ENCODE data around the gene CMIP.

CMIP gene

DNA sequence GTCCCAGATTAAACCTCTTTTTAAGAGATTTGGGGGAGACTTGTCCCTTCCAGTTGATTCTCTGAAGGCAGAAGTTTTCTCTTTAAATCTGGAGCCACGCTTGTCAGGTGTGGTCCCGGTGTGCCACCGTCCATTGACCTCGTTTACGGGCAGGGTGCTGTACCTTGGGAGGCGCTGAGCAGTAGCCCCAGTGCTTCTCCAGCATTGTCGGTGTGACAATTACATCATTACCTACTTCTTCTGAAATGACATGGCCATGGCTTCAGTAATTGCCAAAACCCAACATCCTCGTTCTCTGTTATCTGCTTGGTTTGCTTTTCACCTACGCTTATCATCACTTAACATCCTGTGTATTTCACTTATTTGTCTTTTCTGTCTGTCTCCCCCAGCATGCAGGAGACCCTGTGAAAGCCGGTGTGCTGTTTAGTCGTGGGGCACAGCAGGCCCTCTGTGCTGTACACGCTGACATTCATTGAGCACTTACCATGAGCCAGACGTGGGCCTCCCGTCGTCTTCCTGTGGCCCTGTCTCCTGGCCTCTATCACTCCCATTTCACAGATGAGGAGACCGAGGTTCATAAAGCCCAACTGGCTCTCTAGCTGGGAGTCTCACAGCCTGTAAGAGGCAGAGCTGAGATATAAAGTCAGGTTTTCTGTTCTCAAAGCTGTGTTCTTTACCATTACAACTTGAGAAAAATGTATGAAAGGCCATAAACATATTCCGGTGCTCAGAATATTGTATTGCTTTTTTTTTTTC, 143.9 kb downstream of the CMIP start:
- Histone ChIP-seq H3K36me3 (peaks cover 16% of the 10 kb centered on the region), H3K9me3 (no peaks in the 10 kb centered on the region)

DNA sequence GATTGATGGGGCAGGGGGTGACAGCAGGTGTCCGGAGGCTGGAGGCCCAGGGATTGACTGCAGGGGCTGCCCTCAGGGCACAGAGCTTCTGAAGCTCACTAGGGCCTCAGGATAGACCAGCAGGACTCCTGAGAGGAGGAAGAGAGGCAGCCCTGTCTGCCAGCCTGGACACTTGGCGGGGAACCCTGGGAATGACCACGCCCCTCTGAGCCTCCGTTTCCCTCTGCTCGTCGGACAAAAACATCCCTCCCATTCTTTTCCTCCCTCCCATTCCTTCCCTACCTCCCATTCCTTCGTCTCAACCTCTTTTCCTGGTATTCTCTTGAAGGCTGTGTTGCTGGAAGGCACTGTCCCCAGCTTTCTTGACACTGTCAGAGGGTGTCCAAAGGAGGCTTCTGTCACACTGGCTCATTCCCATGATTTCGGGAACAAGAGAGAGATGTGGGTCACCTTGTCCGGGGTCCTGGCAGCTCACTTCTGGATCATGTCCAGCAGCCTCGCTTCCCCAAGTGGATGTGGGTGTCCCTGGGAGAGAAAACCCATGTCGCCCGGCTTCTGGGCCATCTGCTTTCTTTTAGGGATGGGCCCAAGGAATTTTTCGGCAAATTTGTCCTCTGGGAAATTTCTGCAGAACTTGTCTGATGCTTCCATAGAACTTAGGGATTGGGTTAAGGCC, 145.5 kb downstream of the CMIP start:
- Histone ChIP-seq H3K4me1 (ENCODE audit: control insufficient read depth in 1 of 2, insufficient read depth in 1 of 2, low read depth in 1 of 2, low read length in 1 of 2) (no peaks in the 10 kb centered on the region), H3K27ac (no peak overlapping the region), H3K27me3 (no peaks in the 10 kb centered on the region), H3K36me3 (peaks cover 10% of the 10 kb centered on the region), H3K4me3 (ENCODE audit: low read depth in 1 of 2, low read length in 1 of 2) (no peak overlapping the region), H3K9me3 (no peaks in the 10 kb centered on the region)
- TF ChIP-seq, protein P1, sequence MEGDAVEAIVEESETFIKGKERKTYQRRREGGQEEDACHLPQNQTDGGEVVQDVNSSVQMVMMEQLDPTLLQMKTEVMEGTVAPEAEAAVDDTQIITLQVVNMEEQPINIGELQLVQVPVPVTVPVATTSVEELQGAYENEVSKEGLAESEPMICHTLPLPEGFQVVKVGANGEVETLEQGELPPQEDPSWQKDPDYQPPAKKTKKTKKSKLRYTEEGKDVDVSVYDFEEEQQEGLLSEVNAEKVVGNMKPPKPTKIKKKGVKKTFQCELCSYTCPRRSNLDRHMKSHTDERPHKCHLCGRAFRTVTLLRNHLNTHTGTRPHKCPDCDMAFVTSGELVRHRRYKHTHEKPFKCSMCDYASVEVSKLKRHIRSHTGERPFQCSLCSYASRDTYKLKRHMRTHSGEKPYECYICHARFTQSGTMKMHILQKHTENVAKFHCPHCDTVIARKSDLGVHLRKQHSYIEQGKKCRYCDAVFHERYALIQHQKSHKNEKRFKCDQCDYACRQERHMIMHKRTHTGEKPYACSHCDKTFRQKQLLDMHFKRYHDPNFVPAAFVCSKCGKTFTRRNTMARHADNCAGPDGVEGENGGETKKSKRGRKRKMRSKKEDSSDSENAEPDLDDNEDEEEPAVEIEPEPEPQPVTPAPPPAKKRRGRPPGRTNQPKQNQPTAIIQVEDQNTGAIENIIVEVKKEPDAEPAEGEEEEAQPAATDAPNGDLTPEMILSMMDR (IDR thresholded peaks at IDR 0.05), result no peak

More for the DNA sequence above, 143.9 kb downstream of the CMIP start:
- Histone ChIP-seq H3K27ac (no peak overlapping the region), H3K4me1 (ENCODE audit: control insufficient read depth in 1 of 2, insufficient read depth in 1 of 2, low read depth in 1 of 2, low read length in 1 of 2) (no peaks in the 10 kb centered on the region), H3K4me3 (ENCODE audit: low read depth in 1 of 2, low read length in 1 of 2) (no peak overlapping the region), H3K27me3 (no peaks in the 10 kb centered on the region)
- TF ChIP-seq, protein P1 (IDR thresholded peaks at IDR 0.05), result no peak

DNA sequence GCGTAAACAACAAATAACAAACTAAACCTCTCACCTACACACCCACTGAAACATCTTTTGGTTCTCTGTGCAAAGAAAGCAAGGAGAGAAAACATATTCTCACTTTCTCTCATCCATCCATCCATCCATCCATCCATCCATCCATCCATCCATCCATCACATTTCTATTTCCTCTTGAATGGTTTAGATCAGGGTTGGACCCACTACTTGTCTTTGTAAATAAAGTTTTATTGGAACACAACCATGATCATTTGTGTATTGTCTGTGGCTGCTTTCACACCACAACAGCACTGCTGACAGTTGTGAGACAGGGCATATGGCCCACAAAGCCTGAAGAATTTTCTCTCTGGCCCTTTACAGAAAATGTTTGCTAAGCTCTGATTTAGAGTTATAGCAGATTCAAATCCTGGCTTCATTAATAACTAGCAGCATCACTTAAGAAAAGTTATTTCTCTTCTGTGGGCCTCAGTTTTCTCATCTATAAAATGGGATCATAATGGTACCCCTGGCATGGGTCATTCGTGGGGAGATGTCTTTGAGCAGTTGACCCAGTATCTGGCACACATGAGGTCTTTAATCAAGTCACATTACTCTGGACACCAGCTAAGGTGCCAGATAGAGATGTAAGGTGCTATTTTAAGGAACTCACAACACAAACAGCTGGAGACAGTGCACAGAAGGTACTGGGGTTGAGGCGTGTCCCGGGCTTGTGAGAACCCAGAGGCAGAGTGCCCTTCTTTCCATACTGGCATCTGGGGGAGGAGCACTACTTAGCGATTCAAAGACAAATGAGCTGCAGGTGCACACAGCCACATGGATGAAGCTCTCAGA, 146.3 kb downstream of the CMIP start:
- TF ChIP-seq, protein P1 (IDR thresholded peaks at IDR 0.05), result no peak
- H3K9me3 ChIP-seq, result no peaks in the 10 kb centered on the region
- H3K27me3 ChIP-seq, result no peaks in the 10 kb centered on the region
- peaks cover 9% of the 10 kb centered on the region for H3K36me3 ChIP-seq
- no peak overlapping the region for H3K4me3 ChIP-seq (ENCODE audit: low read depth in 1 of 2, low read length in 1 of 2)
- no peaks in the 10 kb centered on the region for H3K4me1 ChIP-seq (ENCODE audit: control insufficient read depth in 1 of 2, insufficient read depth in 1 of 2, low read depth in 1 of 2, low read length in 1 of 2)
- no peak overlapping the region for H3K27ac ChIP-seq

DNA sequence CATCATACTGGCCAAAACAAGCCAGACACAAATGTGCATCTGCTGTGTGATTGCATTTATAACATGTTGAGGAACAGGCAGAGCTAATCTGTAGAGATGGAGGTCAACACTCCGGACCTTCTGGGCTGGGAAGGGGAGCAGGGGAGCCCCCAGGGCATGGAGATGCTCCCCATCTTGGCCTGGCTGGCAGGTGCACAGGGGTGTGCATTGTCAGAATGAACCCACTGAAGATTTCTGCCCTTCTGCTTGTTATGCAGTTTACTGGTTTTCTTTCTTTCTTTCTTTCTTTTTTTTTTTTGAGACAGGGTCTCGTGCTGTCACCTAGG, 146.9 kb downstream of the CMIP start:
- Histone ChIP-seq H3K4me1 (ENCODE audit: control insufficient read depth in 1 of 2, insufficient read depth in 1 of 2, low read depth in 1 of 2, low read length in 1 of 2) (peaks cover 0 to 1% of the 10 kb centered on the region in 2 experiments), H3K27ac (no peak overlapping the region), H3K9me3 (no peaks in the 10 kb centered on the region), H3K27me3 (no peaks in the 10 kb centered on the region), H3K36me3 (peaks cover 9% of the 10 kb centered on the region), H3K4me3 (ENCODE audit: low read depth in 1 of 2, low read length in 1 of 2) (no peak overlapping the region)
- TF ChIP-seq, protein P1 (IDR thresholded peaks at IDR 0.05), result no peak

DNA sequence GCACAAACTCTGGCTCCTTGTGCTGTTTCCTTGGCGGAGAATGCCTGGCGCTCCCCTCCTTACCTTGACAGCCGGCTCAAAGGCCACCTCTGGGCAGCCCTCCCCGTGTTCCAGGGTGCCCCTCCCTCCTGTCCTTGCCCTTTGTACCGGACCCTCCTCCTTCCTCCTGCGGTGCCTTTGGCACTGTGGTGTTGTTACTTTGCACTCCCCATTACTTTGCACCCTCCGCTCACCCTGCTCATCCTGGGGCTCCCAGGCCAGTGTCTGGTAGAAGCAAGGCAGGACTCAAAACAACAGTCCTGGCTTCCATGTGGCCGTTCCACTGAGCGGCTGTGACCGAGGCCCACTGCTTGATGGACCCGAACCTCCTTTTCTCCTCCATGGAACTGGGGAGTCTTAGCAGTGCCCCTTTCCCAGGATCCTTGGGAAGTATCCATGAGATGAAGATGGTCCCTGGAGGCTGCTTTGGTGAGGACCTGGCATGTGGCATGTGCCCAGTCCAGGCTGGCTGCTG, 147.8 kb downstream of the CMIP start:
- Histone ChIP-seq H3K9me3 (no peaks in the 10 kb centered on the region), H3K36me3 (peaks cover 9% of the 10 kb centered on the region), H3K4me1 (ENCODE audit: control insufficient read depth in 1 of 2, insufficient read depth in 1 of 2, low read depth in 1 of 2, low read length in 1 of 2) (peaks cover 9 to 10% of the 10 kb centered on the region in 2 experiments), H3K4me3 (ENCODE audit: low read depth in 1 of 2, low read length in 1 of 2) (no peak overlapping the region), H3K27ac (no peak overlapping the region), H3K27me3 (no peaks in the 10 kb centered on the region)
- TF ChIP-seq, protein P1 (IDR thresholded peaks at IDR 0.05), result no peak
